ENCODE measurements around the gene PRKG1.
A peak's percentile ranks its signal among the peaks of the same experiment; 100 is the strongest.

Gene PRKG1

DNA sequence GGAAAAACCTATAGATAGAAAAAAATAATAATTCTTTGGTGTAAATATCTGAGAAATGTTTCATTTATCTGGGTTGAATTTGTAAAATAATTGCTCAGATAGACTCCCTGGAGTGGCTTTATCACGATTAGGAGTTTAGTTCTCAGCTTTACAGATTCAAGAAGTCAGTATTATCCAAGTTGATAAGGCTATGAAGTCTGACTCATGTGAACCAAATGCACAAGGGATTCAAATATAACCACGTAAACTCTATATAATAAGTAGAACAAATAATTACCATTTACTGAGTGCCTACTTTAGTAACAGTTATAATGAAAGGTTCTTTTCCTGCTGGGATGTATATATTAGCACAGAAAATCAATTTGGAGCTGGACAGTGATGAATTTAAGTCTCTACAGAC lies 290.4 kb downstream of the PRKG1 start:
- DNase-seq (ENCODE audit: low read depth): no peak
- TF ChIP-seq CTCF (IDR thresholded peaks at IDR 0.05; ENCODE audit: insufficient read depth, low read depth, low read length, missing control alignments): no peak
- no peak overlapping the region for H3K4me3 ChIP-seq (ENCODE audit: low read depth, low read length)

- TF ChIP-seq CTCF (IDR thresholded peaks at IDR 0.05; ENCODE audit: insufficient read depth, low read depth, low read length, missing control alignments): no peak
- DNase-seq (ENCODE audit: low read depth): no peak
- no peak overlapping the region for H3K4me3 ChIP-seq (ENCODE audit: low read depth, low read length)
Observed at GRCh38 chr10:51366044-51366443, 291.8 kb downstream of the PRKG1 start.

DNA sequence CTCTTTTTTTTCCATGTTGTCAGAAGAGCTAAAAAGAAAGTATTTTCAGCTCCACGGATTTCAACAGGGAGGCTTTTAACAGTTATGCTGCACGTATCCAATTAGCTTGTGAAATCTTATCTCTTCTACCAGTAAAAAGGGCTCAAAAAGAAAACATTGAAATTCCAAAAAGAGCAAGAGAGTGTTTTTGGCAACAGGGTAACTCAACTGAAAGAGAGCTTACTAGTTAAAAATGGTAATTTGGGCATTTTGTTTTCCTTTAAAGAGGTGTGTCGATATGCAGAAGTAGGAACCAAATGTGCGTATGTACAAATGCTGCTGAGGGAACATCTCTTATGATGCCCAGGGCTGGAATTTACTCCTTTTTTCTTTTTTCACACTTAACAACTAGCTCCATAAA lies 292.8 kb downstream of the PRKG1 start:
- no peak for TF ChIP-seq CTCF (IDR thresholded peaks at IDR 0.05; ENCODE audit: insufficient read depth, low read depth, low read length, missing control alignments)
- H3K4me3 ChIP-seq (ENCODE audit: low read depth, low read length): no peak overlapping the region
- no peak for DNase-seq (ENCODE audit: low read depth)

- no peak for DNase-seq (ENCODE audit: low read depth)
- TF ChIP-seq CTCF (IDR thresholded peaks at IDR 0.05; ENCODE audit: insufficient read depth, low read depth, low read length, missing control alignments): no peak
- no peak overlapping the region for H3K4me3 ChIP-seq (ENCODE audit: low read depth, low read length)
Observed at GRCh38 chr10:51367694-51368093, 293.4 kb downstream of the PRKG1 start.

GRCh38 chr10:51368943-51369342 lies 294.7 kb downstream of the PRKG1 start:
- TF ChIP-seq CTCF (IDR thresholded peaks at IDR 0.05; ENCODE audit: insufficient read depth, low read depth, low read length, missing control alignments): peak; percentile 25
- peak; percentile 15 for DNase-seq (ENCODE audit: low read depth)

DNA sequence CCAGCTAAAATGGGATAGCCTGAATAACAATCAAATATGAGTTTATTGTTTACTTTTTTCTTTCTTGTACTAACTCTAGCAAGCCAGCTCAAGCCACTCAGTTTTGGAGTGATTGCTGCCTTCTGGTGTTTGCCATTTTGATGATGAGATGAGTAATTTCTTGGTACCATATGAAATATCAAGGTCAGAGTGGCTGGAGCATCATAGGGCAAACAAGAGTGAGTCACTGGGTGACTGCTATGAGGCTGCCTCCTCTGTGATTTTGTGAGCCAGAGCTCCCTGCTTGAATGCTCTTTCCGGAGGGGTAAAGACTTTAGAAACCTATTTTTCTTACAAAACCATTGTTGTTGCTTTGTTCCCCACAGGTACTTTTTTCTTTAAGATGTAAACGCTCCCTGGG lies 295.6 kb downstream of the PRKG1 start:
- no peak for TF ChIP-seq CTCF (IDR thresholded peaks at IDR 0.05; ENCODE audit: insufficient read depth, low read depth, low read length, missing control alignments)
- no peak for DNase-seq (ENCODE audit: low read depth)
- H3K4me3 ChIP-seq (ENCODE audit: low read depth, low read length): no peak overlapping the region

More at GRCh38 chr10:51368943-51369342, 294.7 kb downstream of the PRKG1 start:
- no peak overlapping the region for H3K4me3 ChIP-seq (ENCODE audit: low read depth, low read length)

- no peak overlapping the region for H3K4me3 ChIP-seq (ENCODE audit: low read depth, low read length)
- no peak for DNase-seq (ENCODE audit: low read depth)
- TF ChIP-seq CTCF (IDR thresholded peaks at IDR 0.05; ENCODE audit: insufficient read depth, low read depth, low read length, missing control alignments): no peak
Observed at GRCh38 chr10:51371743-51372142, 297.5 kb downstream of the PRKG1 start.
